Lower lobe of right lung (tissue), 2 donors: Measurements from ENCODE around the gene BCL7A. TPM values are rescaled to one million over a fixed set of nuclear protein-coding genes. Genes with fewer than 3 reads are reported as not detected.
"Not testable (repeated sequence)": the region's sequence is repeated elsewhere in the genome, so short reads cannot be mapped to it uniquely, and the experiment has no call there.

Experiments used
- ATAC-seq, 2 donors: fragments of 200-7000 bp; cut with Tn5 transposase; one replicate each; pipeline ENCODE4 v1.9.1; 2020 to 2022; ENCODE audit warnings: mild to moderate bottlenecking in 2 of 2, moderate library complexity in 2 of 2
- DNase-seq: peaks from one replicate; pipeline ENCODE4 v3.0.0-alpha.2; 2020
- H3K27ac ChIP-seq: fragments of 200-600 bp; one replicate; pipeline ENCODE4 v1.8.0; 2022
- H3K27me3 ChIP-seq: fragments of 200-600 bp; one replicate; pipeline ENCODE4 v1.8.0; 2022; ENCODE audit warnings: low read depth
- H3K36me3 ChIP-seq: fragments of 200-600 bp; one replicate; pipeline ENCODE4 v1.8.0; 2022; ENCODE audit warnings: mild to moderate bottlenecking
- H3K4me1 ChIP-seq: fragments of 200-600 bp; one replicate; pipeline ENCODE4 v1.8.0; 2022
- H3K4me3 ChIP-seq: fragments of 200-600 bp; one replicate; pipeline ENCODE4 v1.8.0; 2022; ENCODE audit warnings: mild to moderate bottlenecking
- H3K9me3 ChIP-seq: fragments of 200-600 bp; one replicate; pipeline ENCODE4 v1.8.0; 2022
- CTCF ChIP-seq: fragments of 200-600 bp; IDR thresholded peaks from one replicate; pipeline ENCODE4 v1.8.0; 2022; ENCODE audit warnings: antibody characterized with exemption, mild to moderate bottlenecking
- intact Hi-C: fragments of 100-400 bp; cut with DNase I; formaldehyde crosslinking; loops from one replicate; pipeline ENCODE4 v1.11.0; 2022
- total RNA-seq: library from RNA; stranded (reverse); fragmentation: NEBNext Ultra II Directional; extraction: Animal tissue kit (Norgen Biotek cat#: 25700); gene quantifications from one replicate; pipeline ENCODE4 v1.2.1, GENCODE V29; 2021
- donor health status: DM: no; HTN: yes; CAD: no; lungs with severe emphysema.

Gene BCL7A
- total RNA-seq, 1 donor from 2014 or later, result 6.4 TPM

- ATAC-seq (no peak), DNase-seq (no peak)
- Histone ChIP-seq H3K4me3 (no peak overlapping the region), H3K36me3 (peaks cover 8% of the 10 kb centered on the region), H3K4me1 (peaks cover 15% of the 10 kb centered on the region), H3K27me3 (no peaks in the 10 kb centered on the region), H3K27ac (peak overlapping the region; percentile 46), H3K9me3 (no peaks in the 10 kb centered on the region)
- no peak for TF ChIP-seq CTCF
- intact Hi-C loops, result loop anchor here (10.0 kb wide), 1 partner anchor 74 kb away; no protein-coding TSS in a partner anchor
Observed at GRCh38 chr12:122050706-122051105, 29.0 kb downstream of the BCL7A start.

GRCh38 chr12:122051231-122051876 lies 29.7 kb downstream of the BCL7A start:
- no peaks in the 10 kb centered on the region for H3K9me3 ChIP-seq
- peak overlapping the region; percentile 46 for H3K27ac ChIP-seq
- peaks cover 15% of the 10 kb centered on the region for H3K4me1 ChIP-seq
- DNase-seq (no peak), ATAC-seq (peak; percentile 8 to 18)
- peaks cover 14% of the 10 kb centered on the region for H3K36me3 ChIP-seq
- TF ChIP-seq CTCF, result no peak
- H3K4me3 ChIP-seq, result no peak overlapping the region
- intact Hi-C loops, result loop anchor here (10.0 kb wide), 1 partner anchor 73 kb away; no protein-coding TSS in a partner anchor
- no peaks in the 10 kb centered on the region for H3K27me3 ChIP-seq

GRCh38 chr12:122052285-122052684 lies 30.6 kb downstream of the BCL7A start:
- Histone ChIP-seq H3K27me3 (no peaks in the 10 kb centered on the region), H3K4me1 (peaks cover 15% of the 10 kb centered on the region), H3K36me3 (peaks cover 20% of the 10 kb centered on the region), H3K4me3 (no peak overlapping the region), H3K9me3 (no peaks in the 10 kb centered on the region), H3K27ac (peak overlapping the region; percentile 11)
- DNase-seq (no peak), ATAC-seq (no peak)
- no peak for TF ChIP-seq CTCF
- intact Hi-C loops, result loop anchor here (10.0 kb wide), 1 partner anchor 73 kb away; no protein-coding TSS in a partner anchor

GRCh38 chr12:122054842-122055520 lies 33.3 kb downstream of the BCL7A start:
- TF ChIP-seq CTCF, result no peak
- H3K9me3 ChIP-seq, result no peaks in the 10 kb centered on the region
- H3K4me1 ChIP-seq, result peaks cover 15% of the 10 kb centered on the region
- intact Hi-C loops, result loop anchor here (10.0 kb wide), 1 partner anchor 70 kb away; no protein-coding TSS in a partner anchor
- H3K36me3 ChIP-seq, result peaks cover 28% of the 10 kb centered on the region
- H3K27ac ChIP-seq, result no peak overlapping the region
- H3K4me3 ChIP-seq, result no peak overlapping the region
- no peaks in the 10 kb centered on the region for H3K27me3 ChIP-seq
- ATAC-seq (no peak), DNase-seq (no peak)

GRCh38 chr12:122056406-122056805 lies 34.7 kb downstream of the BCL7A start:
- not testable (repeated sequence) for H3K4me3 ChIP-seq, H3K27ac ChIP-seq, ATAC-seq, H3K9me3 ChIP-seq, DNase-seq, H3K27me3 ChIP-seq, H3K4me1 ChIP-seq
- intact Hi-C loops, result loop anchor here (10.0 kb wide), 1 partner anchor 68 kb away; no protein-coding TSS in a partner anchor
- H3K36me3 ChIP-seq, result peaks cover 28% of the 10 kb centered on the region
